Measurements from ENCODE around the gene SLC2A2.
"Not testable (repeated sequence)": the region's sequence is repeated elsewhere in the genome, so short reads cannot be mapped to it uniquely, and the experiment has no call there.

Gene SLC2A2

DNA sequence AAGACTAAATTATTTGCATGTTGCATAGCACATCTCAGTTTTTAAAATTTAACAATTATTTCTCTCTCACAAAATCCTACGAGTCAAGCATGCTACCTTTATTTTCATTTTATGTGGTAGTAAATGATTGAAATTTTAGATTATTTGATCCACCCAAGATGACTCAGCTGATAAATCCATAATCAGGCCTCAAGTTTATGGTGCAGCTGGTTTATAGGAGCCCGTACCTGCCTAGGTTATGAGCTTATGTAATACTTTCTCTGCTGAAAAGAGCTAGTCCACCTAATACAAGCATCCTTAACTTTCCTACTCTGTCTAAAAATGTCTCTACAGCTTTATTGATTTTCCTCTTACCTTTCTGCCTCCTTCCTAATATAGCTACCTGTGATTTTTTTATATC lies 41.2 kb downstream of the SLC2A2 start:
- no peak for DNase-seq (ENCODE audit: low spot score)
- Mint-ChIP-seq H3K4me1 (ENCODE audit: low read depth) (no peaks in the 10 kb centered on the region), H3K36me3 (ENCODE audit: low read depth) (no peaks in the 10 kb centered on the region), H3K27me3 (ENCODE audit: low read depth) (peaks cover 29% of the 10 kb centered on the region), H3K9me3 (no peaks in the 10 kb centered on the region), H3K4me3 (no peak overlapping the region), H3K27ac (no peak overlapping the region)

DNA sequence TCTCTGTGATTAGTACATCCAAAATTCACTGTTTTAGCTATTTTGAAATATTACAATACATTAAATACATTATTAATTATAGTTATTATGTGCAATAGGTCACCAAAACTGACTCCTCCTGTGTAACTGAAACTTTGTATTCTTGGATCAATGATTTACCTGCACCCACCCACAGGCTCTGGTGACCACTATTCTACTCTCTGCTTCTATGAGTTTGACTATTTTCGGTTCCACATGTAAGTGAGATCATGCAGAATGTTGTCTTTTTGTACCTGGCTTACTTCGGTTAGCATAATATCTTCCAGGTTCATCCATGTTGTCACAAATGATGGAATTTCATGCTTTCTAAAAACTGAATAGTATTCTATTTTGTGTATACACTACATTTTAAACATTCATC lies 43.8 kb downstream of the SLC2A2 start:
- Mint-ChIP-seq H3K4me3 (no peak overlapping the region), H3K36me3 (ENCODE audit: low read depth) (no peaks in the 10 kb centered on the region), H3K27ac (no peak overlapping the region), H3K27me3 (ENCODE audit: low read depth) (peaks cover 28% of the 10 kb centered on the region), H3K4me1 (ENCODE audit: low read depth) (no peaks in the 10 kb centered on the region), H3K9me3 (no peaks in the 10 kb centered on the region)
- DNase-seq (ENCODE audit: low spot score): no peak

DNA sequence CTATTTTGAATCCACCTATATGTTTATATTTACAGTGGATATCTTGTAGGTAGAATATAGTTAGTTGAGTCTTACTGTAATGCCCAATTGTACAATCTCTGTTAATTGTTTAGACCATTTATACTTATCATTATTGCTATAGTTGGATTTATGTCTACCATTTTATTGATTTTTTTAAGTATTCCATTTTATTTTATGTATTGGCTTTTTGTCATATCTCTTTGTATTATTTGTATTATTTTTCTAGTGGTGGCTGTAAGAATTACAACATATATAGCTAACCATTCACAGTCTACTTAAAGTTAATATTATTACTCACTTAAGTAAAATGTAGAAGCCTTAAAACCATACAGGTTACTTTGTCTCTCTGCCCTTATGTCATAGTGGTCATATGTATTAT lies 46.1 kb downstream of the SLC2A2 start:
- Mint-ChIP-seq H3K27me3 (ENCODE audit: low read depth) (peaks cover 17% of the 10 kb centered on the region), H3K9me3 (no peaks in the 10 kb centered on the region), H3K4me1 (ENCODE audit: low read depth) (no peaks in the 10 kb centered on the region), H3K36me3 (ENCODE audit: low read depth) (no peaks in the 10 kb centered on the region), H3K4me3 (no peak overlapping the region), H3K27ac (no peak overlapping the region)
- no peak for DNase-seq (ENCODE audit: low spot score)

DNA sequence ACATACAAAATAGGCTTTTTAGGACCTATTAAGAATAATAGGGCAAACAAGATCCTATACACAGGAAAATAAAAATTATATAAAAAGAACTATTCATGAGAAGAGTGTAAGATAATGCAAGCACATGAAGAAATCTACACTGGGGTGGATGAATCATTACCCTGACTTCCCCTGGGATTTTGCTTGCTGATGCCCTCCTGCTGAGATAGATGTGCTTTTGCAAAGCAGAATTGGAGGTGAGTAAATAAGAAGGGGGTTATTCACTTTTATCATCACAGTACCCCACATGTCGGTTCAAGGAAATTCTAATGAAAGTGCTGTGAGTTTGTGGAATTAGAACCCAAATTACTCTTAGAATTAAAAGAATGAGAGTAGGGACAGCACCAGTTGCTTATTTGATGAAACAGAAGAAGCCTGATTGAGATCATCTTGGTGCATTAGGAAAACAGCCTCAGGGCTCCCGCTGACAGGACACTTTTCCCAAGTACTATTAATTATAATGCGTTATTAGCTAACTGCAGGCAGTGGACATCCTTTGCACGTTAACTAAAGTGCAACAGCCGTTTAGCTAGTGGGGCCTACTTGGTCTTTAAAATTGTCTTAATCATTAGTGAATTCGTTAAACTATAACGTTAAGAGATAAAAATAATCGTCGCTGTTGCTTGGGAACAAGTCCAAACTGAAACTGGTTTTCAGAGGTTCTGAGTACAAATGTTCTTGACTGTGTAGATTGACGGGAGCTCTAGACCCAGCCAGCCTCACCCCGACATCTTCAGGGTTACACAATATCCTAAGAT lies 48.4 kb downstream of the SLC2A2 start:
- no peaks in the 10 kb centered on the region for H3K9me3 Mint-ChIP-seq
- H3K4me1 Mint-ChIP-seq (ENCODE audit: low read depth): no peaks in the 10 kb centered on the region
- H3K27ac Mint-ChIP-seq: no peak overlapping the region
- H3K4me3 Mint-ChIP-seq: no peak overlapping the region
- peaks cover 17% of the 10 kb centered on the region for H3K27me3 Mint-ChIP-seq (ENCODE audit: low read depth)
- no peak for DNase-seq (ENCODE audit: low spot score)
- no peaks in the 10 kb centered on the region for H3K36me3 Mint-ChIP-seq (ENCODE audit: low read depth)

DNA sequence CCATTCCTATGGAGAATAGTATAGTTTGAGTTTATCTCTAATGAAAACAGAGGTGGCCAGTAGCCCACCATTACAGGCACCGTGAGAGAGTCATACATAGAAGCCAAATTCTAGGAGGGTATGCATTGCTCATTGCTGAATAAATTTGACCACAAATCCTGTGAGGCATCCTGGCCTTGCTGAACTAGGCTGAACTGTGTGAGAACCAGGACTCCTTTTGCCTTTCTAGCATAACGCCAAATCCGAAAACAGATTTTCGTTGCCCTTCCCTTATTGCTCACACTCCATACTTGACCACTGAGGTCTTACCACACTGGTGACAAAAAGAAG lies 50.4 kb downstream of the SLC2A2 start:
- H3K4me3 Mint-ChIP-seq: no peak overlapping the region
- no peak for DNase-seq (ENCODE audit: low spot score)

DNA sequence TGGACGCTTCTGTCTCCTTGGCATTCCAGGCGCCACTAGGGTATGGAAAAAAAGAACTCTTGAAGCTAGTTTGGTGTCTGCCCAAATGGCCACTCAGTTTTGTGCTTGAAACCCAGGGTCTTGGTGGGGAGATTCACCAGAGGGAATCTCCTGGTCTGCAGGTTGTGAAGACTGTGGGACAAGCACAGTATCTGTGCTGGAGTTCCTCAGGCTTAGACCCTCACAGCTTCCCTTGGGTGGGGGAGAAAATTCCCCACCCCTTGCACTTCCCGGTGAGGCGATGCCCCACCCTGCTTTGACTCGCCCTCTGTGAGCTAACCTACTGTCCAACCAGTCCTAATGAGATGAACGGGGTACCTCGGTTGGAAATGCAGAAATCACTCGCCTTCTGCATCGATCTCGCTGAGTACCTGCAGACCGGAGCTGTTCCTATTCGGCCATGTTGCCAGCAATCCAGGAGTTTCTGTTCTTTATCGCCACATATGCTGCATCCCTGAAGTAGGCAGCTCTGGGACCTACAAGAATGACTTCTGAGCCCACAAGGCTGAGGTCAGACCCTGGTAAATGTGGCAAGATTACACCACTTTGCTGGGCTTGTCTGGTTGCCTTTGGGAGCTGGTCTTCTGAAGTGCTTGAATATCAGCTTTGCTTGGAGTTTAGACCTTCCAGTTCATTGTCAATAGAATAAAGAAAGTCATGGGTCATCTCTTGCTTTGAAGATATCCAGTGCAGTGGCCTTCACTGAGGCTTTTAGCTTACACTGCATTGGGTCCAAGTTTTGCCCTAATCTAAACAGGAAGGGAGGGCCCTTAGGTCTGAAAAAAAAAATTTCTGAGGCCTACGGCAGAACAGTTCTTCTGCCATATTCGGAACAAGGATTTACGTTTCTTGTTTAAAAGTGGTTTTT lies 51.0 kb downstream of the SLC2A2 start:
- Mint-ChIP-seq H3K36me3 (ENCODE audit: low read depth) (no peaks in the 10 kb centered on the region), H3K27ac (no peak overlapping the region), H3K4me1 (ENCODE audit: low read depth) (no peaks in the 10 kb centered on the region), H3K27me3 (ENCODE audit: low read depth) (peaks cover 39% of the 10 kb centered on the region), H3K9me3 (no peaks in the 10 kb centered on the region), H3K4me3 (no peak overlapping the region)
- no peak for DNase-seq (ENCODE audit: low spot score)

More for the DNA sequence above, 50.4 kb downstream of the SLC2A2 start:
- no peak overlapping the region for H3K27ac Mint-ChIP-seq
- no peaks in the 10 kb centered on the region for H3K9me3 Mint-ChIP-seq
- H3K4me1 Mint-ChIP-seq (ENCODE audit: low read depth): no peaks in the 10 kb centered on the region
- H3K27me3 Mint-ChIP-seq (ENCODE audit: low read depth): peaks cover 35% of the 10 kb centered on the region
- no peaks in the 10 kb centered on the region for H3K36me3 Mint-ChIP-seq (ENCODE audit: low read depth)

DNA sequence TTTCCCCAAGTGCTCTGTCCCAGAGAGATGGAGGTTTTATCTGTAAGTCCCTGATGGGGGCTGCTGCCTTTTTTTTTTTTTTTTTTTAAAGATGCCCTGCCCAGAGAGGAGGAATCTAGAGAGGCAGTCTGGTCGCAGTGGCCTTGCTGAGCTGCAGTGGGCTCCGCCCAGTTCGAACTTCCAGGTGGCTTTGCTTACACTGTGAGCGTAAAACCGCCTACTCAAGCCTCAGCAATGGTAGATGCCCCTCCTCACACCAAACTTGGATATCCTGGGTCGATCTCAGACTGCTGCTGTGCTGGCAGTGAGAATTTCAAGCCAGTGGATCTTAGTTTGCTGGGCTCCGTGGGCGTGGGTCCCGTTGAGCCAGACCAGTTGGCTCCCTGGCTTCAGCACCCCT lies 51.6 kb downstream of the SLC2A2 start:
- Mint-ChIP-seq H3K27ac (no peak overlapping the region), H3K4me1 (ENCODE audit: low read depth) (no peaks in the 10 kb centered on the region)

DNA sequence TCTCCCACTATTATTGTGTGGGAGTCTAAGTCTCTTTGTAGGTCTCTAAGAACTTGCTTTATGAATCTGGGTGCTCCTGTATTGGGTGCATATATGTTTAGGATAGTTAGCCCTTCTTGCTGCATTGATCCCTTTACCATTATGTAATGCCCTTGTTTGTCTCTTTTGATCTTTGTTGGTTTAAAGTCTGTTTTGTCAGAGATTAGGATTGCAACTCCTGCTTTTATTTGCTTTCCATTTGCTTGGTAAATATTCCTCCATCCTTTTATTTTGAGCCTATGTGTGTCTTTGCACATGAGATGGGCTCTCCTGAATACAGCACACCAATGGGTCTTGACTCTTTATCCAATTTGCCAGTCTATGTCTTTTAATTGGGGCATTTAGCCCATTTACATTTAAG lies 53.6 kb downstream of the SLC2A2 start:
- not testable (repeated sequence) for DNase-seq (ENCODE audit: low spot score); H3K4me3 Mint-ChIP-seq; H3K27ac Mint-ChIP-seq; H3K4me1 Mint-ChIP-seq (ENCODE audit: low read depth); H3K9me3 Mint-ChIP-seq; H3K36me3 Mint-ChIP-seq (ENCODE audit: low read depth)
- peaks cover 37% of the 10 kb centered on the region for H3K27me3 Mint-ChIP-seq (ENCODE audit: low read depth)

More for the DNA sequence above, 51.6 kb downstream of the SLC2A2 start:
- peaks cover 3% of the 10 kb centered on the region for H3K9me3 Mint-ChIP-seq
- H3K27me3 Mint-ChIP-seq (ENCODE audit: low read depth): peaks cover 38% of the 10 kb centered on the region
- no peak overlapping the region for H3K4me3 Mint-ChIP-seq
- DNase-seq (ENCODE audit: low spot score): no peak
- H3K36me3 Mint-ChIP-seq (ENCODE audit: low read depth): no peaks in the 10 kb centered on the region

DNA sequence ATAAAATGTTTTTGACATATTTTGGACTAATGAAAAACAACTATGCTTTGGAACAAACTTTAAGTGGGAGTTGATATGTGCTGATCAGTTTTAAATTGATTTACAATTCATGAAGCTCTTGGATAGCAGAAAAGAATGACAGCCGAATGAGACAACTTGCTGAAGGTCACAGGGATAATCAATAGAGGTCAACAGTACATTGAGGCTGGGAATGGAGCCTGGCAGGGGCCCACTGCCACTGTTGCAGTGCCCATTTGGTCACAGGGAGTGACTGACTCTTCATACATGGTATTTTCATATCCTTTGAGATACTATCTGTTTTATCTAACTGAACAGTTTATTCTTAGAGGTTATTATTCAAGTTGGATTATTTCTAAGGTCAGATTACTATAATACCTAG lies 59.4 kb downstream of the SLC2A2 start:
- no peak for DNase-seq (ENCODE audit: low spot score)
- no peak overlapping the region for H3K4me3 Mint-ChIP-seq
- H3K27me3 Mint-ChIP-seq (ENCODE audit: low read depth): peaks cover 26% of the 10 kb centered on the region
- H3K27ac Mint-ChIP-seq: no peak overlapping the region
- no peaks in the 10 kb centered on the region for H3K36me3 Mint-ChIP-seq (ENCODE audit: low read depth)
- H3K9me3 Mint-ChIP-seq: peaks cover 4% of the 10 kb centered on the region
- H3K4me1 Mint-ChIP-seq (ENCODE audit: low read depth): no peaks in the 10 kb centered on the region

DNA sequence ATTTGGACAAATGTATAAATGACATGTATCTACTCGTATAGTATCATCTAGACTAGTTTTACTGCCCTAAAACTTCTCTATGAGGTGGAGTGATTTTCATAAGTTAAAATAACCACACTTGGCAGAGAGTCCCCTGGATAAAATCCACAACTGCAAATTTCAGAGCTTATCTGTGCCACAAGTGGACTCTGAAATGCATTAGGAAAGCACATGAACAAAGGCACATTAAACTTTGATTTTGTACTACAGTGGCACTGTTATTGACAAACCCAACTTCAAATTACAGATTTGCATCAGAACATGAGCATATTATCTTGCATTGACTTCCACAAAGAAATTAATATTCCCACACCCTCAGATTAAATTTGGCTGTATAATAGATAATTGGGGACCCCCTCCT lies 60.0 kb downstream of the SLC2A2 start:
- Mint-ChIP-seq H3K27ac (no peak overlapping the region), H3K36me3 (ENCODE audit: low read depth) (no peaks in the 10 kb centered on the region), H3K9me3 (peaks cover 4% of the 10 kb centered on the region), H3K4me1 (ENCODE audit: low read depth) (no peaks in the 10 kb centered on the region), H3K4me3 (no peak overlapping the region), H3K27me3 (ENCODE audit: low read depth) (peaks cover 21% of the 10 kb centered on the region)
- DNase-seq (ENCODE audit: low spot score): no peak

DNA sequence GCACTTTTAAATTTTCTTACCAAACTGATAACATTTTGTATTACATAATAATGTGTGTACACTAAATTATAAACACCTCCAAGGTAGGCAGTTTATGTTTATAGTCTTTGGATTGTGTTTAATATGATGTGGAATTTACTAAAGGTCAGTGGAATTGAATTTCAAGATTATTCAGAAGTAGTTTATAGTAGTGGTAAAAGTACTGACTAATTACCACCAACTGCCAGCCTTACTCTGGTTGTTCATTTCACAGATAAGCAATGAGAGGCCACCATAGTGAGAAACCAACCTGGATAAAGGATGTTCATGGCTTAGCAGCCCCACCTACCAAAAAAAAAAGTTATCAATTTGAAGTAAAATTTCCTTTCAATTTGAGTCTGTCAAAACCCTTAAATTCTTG lies 64.1 kb downstream of the SLC2A2 start:
- peaks cover 23% of the 10 kb centered on the region for H3K27me3 Mint-ChIP-seq (ENCODE audit: low read depth)
- no peak overlapping the region for H3K27ac Mint-ChIP-seq
- no peaks in the 10 kb centered on the region for H3K4me1 Mint-ChIP-seq (ENCODE audit: low read depth)

DNA sequence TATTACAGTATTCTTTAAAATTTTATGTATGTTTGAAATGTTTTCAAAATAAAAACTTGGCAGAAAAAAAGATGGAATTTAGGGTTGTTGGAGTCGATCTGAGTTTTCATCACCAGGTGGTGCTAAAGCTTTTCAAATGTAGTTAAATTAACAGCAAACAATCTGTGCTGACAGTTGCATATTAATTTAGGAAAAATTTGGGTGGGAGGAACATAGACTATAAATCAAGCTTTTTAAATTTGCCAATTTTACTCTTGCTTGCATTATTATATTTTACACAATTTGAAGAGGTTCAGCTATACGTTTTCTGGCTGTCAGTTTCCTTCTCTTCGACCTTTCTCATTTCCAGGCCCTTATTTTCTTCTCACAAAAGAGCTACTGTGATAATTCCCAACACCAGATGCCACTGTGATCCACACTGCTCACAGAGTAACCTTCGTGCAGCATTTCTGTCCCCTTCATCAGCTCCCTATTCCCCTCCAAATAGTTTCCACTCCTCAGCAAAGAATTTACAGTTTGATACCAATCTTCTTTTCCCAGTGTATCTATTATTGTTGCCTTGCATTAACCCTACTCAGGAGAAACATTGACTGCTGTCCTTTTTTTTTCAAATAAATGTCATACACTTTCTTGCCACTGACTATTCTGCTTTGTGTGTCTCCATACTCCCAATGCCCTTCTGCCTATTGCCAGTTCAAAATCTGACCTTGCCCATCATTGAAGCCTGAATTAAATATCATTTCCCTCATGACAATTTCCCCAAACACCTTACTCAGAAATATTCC lies 64.7 kb downstream of the SLC2A2 start:
- H3K9me3 Mint-ChIP-seq: no peaks in the 10 kb centered on the region
- H3K36me3 Mint-ChIP-seq (ENCODE audit: low read depth): no peaks in the 10 kb centered on the region
- no peak for DNase-seq (ENCODE audit: low spot score)
- no peak overlapping the region for H3K27ac Mint-ChIP-seq
- H3K4me3 Mint-ChIP-seq: no peak overlapping the region
- peaks cover 25% of the 10 kb centered on the region for H3K27me3 Mint-ChIP-seq (ENCODE audit: low read depth)
- H3K4me1 Mint-ChIP-seq (ENCODE audit: low read depth): no peaks in the 10 kb centered on the region

More for the DNA sequence above, 64.1 kb downstream of the SLC2A2 start:
- H3K9me3 Mint-ChIP-seq: no peaks in the 10 kb centered on the region
- no peaks in the 10 kb centered on the region for H3K36me3 Mint-ChIP-seq (ENCODE audit: low read depth)
- DNase-seq (ENCODE audit: low spot score): no peak
- H3K4me3 Mint-ChIP-seq: no peak overlapping the region

DNA sequence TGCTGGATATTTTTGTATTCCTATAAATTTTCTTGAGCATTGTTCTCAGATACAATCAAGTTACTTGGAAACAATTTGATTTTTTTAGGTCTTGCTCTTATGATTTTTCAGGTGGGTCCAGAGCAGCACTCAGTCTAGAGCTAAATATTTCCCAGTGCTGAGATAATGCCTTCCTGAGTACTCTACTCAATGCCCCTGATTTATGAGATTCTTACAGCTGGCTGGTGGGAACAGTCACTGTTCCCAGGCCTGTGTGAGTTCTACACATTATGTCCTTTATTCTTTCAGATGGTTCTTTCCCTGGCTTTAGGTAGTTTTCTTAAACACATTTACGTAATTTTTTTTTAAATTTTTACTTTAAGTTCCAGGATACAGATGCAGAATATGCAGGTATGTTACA lies 67.1 kb downstream of the SLC2A2 start:
- H3K4me3 Mint-ChIP-seq: no peak overlapping the region
- no peaks in the 10 kb centered on the region for H3K4me1 Mint-ChIP-seq (ENCODE audit: low read depth)
- DNase-seq (ENCODE audit: low spot score): no peak
- peaks cover 31% of the 10 kb centered on the region for H3K27me3 Mint-ChIP-seq (ENCODE audit: low read depth)
- no peaks in the 10 kb centered on the region for H3K9me3 Mint-ChIP-seq
- no peaks in the 10 kb centered on the region for H3K36me3 Mint-ChIP-seq (ENCODE audit: low read depth)
- H3K27ac Mint-ChIP-seq: no peak overlapping the region

DNA sequence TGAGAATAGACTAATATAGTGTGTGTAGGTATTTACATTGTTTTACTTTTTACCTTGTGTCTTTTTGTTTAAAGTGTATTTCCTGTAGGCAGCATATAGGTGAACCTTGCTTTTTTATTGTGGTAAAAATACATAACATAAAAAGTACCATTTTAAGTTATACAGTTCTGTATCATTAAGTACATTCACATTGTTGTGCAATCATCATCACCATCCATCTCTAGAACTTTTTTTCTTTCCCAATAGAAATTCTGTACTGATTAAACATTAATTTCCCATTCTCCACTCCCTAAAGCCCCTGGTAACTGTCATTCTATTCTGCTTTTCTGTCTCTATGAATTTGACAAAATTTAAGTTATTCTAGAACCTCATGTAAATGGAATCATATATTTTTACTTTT lies 69.9 kb downstream of the SLC2A2 start:
- no peaks in the 10 kb centered on the region for H3K9me3 Mint-ChIP-seq

More for the DNA sequence above, 69.9 kb downstream of the SLC2A2 start:
- Mint-ChIP-seq H3K27ac (no peak overlapping the region), H3K27me3 (ENCODE audit: low read depth) (peaks cover 32% of the 10 kb centered on the region), H3K4me1 (ENCODE audit: low read depth) (no peaks in the 10 kb centered on the region), H3K36me3 (ENCODE audit: low read depth) (no peaks in the 10 kb centered on the region), H3K4me3 (no peak overlapping the region)
- DNase-seq (ENCODE audit: low spot score): no peak

Measured in T-helper 2 cell treated with Interferon-gamma antibody and Interleukin-4, amounts not matched to agents 5 μg/mL and 100 μg/mL, for 36 hours (primary cell).